SKM-1 (cell line): ENCODE measurements around the gene PTCD3.

Experiments
- DNase-seq: peaks from one replicate; lab custom pipeline; 2025; ENCODE audit not compliant: unreplicated experiment; lab: John Stamatoyannopoulos, UW

PTCD3 gene

DNA sequence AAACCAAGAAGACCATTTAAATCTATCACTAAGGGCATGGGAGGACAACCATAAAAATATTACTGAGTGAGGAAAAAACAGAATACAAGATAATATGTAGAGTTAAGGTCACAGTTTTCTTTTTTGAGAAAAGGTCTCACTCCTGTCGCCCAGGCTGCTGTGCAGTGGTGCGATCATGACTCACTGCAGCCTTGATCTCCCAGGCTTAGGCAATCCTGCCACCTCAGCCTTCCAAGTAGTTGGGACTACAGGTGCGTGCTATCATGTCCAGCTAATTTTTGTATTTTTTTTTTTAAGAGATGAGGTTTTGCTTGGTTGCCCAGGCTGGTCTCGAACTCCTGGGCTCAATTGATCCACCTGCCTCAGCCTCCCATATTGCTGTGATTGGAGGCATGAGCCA lies 24.3 kb upstream of the PTCD3 start:
- DNase-seq, result no peak

DNA sequence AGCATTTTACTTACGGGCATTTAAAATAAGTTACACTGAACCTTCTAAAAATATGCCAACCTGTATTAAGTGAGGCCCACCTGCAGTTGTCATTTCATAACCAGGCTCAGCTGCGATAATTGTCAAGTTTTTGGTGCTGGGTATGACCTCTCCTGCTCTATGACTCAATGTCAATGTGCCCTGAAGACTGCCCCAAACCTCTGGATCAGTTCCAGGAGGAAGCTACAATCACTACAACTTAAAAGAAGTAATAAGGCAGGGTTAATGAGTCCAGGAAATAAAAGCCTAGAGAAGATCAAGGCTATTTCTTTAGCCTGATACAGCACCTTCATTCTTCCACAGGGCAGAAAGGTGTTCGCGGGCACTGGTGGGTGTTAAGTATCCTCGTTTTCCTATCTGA lies 23.3 kb upstream of the PTCD3 start:
- no peak for DNase-seq

DNA sequence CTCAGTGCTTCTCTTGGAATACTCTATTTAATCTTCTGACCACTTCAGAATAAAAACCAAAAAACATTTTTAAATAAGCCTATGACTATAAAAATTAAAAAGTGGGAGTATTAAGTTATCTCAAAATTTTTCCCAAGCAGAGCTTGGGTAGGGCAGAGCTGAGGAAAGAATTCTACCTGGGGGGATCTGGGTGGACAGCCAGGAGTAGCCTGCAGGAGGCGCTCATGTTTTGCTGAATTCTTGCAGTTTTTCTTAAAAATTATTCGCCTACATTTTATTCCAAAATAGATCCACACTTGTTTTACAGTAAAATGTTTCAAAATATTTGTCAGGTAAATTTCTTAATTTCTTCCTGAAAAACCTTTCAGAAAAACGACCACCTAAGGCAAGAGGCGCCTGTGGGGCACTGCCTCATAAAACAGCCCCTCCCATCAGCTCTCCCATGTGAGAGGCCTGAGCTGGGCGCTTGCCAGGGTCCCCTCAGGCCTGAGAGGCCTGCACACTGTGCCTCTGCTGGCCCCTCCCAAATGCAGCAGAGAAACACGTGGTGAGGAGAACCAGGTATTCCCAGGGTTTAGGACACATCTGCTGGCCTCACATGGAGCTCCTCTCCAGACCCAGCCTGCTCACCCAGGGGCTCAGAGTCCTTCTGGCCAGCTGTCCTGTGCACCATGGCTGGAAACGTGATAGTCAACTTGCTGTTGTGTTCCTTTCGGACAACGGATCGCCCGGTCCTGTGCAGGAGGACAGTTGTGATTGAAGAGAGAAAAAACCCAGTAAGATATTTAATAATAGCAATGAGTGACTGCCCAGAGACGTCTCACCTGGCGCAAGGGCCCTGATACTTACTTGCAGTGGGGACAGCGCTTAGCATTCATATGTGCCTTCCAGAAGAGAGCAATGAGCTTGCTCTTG lies 17.8 kb upstream of the PTCD3 start:
- no peak for DNase-seq

DNA sequence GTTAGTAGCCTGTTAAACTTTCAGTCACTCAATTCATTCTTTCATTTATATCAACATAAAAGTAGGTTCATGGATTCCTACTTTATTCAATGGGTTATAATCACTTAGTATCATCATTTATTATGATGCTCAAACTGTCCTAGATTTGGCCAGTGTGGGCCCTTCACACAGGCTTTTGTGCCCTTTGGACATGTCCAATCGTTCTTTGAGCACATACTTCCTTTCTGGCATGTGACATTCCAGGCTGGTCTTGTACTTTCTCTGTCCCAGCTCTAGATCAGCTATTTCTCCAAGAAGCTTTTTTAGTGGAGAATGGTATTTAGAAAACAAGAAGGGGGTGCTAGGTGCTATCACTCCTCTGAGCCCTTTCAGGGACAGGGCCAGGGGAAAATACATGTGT lies 11.8 kb upstream of the PTCD3 start:
- no peak for DNase-seq

DNA sequence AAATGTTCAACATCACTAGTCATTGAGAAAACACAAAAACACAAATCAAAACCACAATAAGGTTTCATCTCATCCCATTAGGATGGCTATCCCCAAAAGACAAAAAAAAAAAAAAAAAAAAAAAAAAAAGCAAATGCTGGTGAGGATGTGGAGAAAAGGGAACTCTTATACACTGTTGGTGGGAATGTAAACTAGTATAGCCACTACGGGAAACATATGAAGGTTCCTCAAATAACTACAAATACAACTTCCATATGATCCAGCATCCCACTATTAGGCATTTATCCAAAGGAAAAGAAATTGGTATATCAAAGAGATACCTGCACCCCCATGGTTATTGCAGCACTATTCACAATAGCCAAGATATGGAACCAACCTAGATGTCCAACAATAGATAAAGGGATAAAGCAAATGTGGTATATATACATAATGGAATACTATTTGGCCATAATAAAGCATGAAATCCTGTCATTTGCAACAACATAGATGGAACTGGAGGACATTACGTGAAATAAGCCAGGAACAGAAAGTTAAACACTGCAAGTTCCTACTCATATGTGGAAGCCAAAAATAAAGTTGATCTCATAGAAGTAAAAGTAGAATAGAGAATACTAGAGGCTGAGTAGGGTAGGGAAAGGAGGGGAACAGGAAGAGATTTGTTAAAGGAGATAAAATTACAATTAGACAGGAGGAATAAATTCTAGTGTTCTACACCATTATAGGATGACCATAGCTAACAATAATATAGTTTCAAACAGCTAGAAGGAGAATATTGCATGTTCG lies 8.7 kb upstream of the PTCD3 start:
- DNase-seq, result no peak

DNA sequence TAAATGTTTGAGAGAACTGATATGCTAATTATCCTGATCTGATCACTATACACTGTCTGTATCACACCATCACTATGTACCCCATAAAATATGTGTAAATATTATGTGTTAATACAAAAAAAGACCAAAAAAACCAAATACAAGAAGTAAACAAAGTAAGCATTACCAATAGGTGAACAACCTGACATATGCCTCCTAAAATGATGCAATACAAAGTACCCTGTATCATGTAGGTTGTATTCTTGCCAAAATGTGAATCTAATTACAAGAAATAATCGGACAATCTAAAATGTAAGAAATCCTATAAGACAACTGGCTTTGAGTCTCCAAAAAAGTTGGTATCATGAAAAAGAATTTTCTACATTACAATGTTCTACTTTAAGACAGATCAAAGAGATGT lies 8.1 kb upstream of the PTCD3 start:
- no peak for DNase-seq

DNA sequence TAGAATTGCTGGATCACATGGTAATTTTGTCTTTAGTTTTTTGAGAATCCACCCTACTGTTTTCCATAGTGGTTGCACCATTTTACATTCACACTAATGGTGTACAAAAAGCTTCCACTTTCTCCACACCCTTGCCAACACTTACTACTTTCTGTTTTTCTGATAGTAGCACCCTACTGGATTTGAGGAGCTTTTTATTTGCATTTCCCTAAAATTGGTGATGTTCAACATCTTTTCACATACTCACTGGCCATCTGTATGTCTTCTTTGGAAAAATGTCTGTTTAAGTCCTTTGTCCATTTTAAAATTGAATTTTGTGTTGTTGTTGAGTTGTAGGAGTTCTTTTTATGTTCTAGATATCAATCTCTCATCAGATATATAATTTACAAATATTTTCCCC lies 3.9 kb upstream of the PTCD3 start:
- no peak for DNase-seq

DNA sequence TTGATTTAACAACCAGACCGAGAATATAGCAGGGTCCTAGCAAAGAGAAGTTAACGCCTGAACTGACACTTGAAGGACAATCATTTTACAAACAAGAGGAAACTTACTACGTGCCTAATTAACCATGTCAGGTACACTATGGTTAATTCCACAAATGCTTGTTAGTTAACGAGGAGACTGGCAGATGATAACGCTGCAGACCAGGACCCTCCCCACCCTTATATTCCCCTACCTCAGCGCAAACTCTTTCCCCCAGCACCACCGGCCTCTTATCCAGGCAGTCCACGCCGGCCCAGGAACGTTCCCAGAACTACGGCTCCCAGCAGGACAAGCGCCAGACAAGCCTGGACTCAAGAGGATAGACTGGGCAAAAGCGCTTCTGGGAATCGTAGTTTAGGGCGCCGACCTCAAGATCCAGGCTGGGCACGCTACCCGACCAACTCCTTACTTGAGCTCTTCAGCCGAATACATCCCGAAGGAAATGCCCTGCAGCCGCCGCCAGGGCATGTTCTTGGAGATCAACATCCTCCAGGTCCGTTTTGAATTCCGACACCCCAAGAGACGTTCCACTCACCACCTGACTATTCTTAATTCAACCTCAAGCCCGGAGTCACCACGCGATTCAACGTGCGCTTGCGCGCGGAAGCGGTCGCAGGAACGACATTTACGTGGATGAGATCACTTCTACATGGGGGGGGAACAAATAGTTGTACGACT lies 625 bp upstream of the PTCD3 start, which contains the start of gene POLR1A:
TSS of gene POLR1A (minus strand) at position 635 of the 717 bp plus-strand sequence. CDS start at position 525, 110 bp downstream.
- DNase-seq, result peak; percentile 99

DNA sequence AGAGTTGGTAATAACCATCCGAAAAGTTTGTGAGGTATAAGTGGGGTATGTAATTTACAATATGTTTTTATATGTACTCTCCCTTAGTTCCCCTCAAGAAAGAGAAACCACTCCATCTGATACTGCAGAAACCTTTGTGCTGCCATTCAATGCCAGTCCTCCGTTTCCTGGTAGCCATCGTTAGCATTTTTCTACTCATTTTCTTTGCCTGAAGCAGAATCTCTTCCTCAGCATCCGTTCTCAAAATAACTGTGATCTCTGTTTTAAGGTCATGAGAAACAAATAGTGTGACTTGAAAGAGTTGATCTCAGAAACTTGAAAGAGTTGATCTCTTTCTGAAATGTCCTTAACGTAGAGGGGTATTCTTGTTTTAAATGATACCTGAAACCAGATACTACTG lies 996 bp downstream of the PTCD3 start:
- DNase-seq, result no peak

DNA sequence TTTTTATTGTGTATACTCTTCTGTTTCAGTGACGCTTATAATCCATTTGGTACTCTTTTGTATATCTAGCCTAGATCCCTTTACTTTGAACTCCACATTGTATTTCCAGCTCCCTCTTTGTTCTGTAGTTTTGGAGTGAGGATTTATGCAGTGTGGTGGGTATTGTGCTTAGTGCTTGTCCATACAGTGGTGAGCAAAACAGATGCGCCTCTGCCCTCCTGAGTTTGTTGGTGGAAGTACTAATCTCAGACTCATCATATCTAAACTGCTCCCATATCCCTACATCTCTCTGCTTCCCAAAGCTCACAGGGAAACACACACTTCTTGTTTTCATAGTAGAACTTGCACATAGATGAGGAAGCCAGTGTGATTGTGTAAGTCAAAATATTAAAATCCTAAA lies 12.1 kb downstream of the PTCD3 start:
- DNase-seq, result no peak

DNA sequence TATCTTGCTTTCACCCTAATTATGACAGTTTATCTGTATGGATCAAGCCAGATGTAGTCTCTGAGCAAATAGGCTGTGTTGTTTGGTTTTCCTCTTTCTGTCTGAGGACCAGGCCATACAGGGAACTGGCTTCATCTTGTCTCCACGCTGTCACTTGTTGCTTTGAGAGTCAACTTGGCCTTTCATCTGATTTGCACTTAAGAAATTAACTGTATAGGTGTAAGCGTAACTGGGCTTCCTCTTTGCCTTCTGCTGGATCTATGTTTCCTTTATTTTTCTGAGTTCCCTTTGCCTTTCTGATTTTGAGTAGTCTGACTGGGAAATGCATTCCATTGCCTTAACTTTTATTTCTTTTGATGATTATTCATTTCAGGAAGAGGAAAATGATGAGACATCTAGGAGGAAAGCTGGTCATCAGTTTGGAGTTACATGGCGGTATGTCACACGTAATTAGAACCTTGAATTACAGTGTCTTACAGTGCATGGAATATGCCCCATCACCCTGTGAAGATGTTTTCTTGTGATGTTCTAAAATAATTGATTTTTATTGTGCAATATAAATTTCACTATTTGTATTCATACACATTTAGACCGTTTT lies 17.4 kb downstream of the PTCD3 start:
- no peak for DNase-seq

DNA sequence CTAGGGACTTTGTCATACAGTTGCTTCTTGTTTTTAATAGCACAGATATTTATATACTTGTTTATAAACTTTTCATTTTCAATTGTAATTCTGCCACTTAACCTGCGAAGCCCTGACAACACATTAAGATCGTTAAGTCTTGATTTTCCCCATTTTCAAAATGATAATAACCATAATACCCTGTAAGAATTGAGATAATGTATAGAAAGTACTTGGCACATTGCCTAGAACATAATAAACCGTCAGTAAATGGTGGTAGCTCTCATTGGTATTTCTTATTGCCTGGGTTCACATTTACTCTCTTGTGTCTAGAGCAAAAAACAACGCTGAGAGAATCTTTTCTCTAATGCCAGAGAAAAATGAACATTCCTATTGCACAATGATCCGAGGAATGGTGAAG lies 18.6 kb downstream of the PTCD3 start:
- DNase-seq, result no peak

DNA sequence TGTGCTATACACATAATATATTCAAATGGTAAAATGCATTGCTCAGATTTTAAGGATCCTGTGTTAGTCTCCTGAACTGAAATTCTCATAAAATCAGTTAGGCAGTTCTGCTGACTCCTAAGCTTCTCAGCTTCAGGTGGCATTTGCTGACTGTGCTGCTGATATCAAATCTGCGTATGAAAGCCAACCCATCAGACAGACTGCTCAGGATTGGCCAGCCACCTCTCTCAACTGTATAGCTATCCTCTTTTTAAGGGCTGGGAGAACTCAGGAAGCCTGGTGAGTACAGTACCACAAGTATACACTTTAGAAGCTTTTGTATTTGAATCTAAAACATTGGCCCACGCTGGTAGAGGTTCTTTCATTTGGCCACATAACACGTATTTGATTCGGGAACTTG lies 28.7 kb downstream of the PTCD3 start:
- no peak for DNase-seq

DNA sequence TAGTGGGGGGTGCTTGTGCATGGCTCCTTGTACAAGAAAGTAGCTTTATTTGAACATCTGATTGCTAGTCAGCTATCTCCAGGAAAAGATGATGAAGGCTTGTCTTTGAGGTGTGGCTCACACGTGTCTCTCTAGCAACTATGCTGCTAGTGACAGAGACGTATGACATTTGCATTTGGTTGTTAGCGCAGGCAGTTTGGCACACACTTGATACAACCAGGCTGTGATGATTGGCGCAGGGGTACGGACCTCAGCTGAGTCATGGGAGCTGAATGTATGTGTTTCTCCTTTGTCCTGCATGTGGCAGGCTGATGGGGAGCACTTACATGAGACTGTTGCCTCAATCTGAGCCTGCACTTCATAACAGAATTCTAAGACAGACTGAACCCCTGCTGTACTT lies 29.6 kb downstream of the PTCD3 start:
- no peak for DNase-seq

DNA sequence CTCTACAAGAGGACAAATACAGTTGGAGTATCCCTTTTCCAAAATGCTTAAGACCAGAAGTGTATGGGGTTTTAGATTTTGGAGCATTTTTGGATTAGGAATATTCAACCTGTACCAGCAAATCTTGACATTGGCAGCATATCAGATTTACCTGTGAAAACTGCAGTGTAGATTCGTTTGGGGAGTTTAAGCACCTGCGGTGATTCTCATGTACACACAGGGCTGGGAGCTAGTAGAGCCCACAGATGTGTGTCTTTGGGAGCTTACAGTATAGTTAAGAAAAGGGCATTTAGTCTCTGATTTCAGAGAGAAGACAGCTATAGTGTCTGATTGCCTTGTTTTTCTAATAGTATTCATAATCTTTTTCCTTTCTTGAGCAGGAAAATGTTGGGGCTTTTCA lies 30.1 kb downstream of the PTCD3 start:
- no peak for DNase-seq

DNA sequence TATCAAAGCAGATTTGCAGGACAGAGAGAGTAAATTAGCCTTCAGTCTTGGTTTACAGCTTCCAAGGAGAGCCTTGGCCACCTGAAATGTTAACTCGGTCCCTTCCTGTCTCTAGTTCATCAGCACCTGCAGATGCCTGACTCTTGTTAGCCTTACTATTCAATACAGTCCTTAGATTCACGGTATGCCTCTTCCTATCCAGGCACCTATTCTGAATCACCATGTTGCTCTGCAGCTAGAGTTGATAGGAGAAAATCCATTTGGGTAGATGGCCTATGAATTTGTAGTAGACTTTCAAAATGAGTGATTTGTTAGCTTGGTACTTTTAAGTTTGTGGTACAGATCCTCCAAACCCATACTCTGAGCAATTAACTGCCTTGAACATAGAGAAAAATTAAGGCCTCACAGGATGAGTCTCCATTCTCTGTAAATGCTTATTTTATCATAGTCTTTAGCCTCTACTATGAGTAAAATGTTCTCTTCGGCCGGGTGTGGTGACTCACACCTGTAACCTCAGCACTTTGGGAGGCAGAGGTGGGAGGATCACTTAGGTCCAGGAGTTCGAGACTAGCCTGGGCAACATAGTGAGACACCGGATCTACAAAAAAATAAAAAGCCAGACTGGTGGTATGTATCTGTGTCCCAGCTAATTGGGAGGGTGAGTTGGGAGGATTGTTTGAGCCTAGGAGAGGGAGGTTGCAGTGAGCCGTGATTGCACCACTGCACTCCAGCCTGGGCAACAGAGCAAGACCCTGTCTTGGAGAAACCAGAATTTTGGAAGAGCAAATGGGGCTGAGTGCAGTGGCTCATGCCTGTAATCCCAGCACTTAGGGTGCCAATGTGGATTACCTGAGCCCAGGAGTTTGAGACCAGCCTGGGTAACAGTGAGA lies 32.9 kb downstream of the PTCD3 start:
- DNase-seq, result no peak

DNA sequence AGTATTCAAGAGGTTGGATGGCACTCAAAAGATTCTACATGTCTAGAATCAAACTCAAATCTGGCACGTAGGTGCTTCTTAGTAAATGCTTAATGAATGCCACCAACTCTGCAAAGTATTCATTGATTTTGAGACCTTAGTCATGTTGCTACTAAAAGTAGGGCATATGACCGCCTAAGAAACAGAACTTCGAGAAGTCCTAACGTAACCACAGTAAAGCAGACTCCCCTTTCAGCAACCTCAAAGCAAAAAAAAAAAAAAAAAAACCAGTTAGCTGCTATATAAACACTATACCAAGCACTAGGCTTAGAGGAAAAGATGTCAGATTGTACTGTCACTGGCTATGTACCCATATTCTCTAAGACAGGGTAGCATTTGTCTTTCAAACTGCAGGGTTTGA lies 33.9 kb downstream of the PTCD3 start:
- no peak for DNase-seq

DNA sequence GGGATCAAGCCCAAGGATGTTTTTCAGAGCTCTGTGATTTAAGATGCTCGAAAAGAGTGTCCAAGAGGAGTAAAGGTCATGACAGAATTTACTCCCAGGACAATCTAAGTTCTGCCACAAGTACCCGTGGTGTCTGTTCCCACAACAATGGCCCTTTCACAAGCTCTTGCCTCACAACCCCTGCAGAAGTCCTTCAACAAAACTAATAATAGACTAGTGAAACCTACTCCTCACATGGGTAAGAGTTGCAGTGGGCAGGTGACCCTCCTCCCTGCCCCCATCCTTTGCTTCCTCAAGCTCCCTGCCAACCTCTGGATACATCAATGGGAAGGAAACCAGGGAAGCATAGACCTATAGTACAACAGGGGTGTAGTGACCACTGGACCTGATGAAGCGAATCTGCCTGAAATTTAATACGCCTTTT lies 34.9 kb downstream of the PTCD3 start:
- DNase-seq, result no peak

DNA sequence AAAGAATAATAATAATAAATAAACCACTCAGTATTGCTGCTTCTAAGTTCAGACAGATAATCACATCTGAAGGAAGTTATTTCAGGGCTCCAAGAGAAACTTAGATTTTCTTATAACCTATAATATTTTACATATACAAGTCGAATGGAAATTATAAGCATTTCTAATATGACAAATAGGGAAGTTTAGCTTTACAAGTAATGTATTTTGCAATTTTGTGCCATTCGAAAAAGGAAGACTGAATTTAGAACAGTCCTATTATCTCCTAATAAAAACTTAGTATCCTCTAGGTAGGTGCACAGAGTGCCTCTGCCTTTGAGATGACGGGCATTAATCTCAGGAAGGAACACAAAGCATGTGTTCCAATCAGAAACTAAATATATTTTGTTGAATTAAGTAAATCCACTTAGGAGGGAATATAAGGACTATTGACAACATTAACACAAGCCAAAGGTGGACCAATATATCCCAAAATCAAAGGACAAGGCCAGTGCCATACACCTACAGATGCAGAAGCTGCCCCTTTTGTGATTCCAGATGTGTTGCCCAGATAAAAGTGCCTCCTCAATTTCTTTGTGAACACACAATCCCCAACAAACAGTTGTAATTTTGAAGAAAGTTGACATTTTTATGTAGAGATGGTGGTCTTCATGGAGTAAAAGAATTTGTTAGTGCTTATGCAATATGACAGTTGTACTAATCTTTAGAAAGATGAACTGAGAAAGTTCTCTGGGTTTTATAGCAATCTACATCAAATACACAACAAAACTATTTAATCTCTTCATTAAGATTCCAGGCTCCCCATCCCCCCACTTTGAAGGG lies 36.6 kb downstream of the PTCD3 start:
- no peak for DNase-seq
